HG03039 (cell line): ENCODE results near the gene GAS5.

Source experiments
- ATAC-seq: cut with Tn5 transposase; IDR thresholded peaks from one replicate; pipeline ENCODE4 v1.9.1; 2021; ENCODE audit warnings: mild to moderate bottlenecking, moderate library complexity; ENCODE audit not compliant: unreplicated experiment

The GAS5 gene

GRCh38 chr1:173832748-173833147, 35.0 kb downstream of the GAS5 start:
- no peak for ATAC-seq

GRCh38 chr1:173827611-173828010, 40.2 kb downstream of the GAS5 start:
- ATAC-seq, result no peak

DNA sequence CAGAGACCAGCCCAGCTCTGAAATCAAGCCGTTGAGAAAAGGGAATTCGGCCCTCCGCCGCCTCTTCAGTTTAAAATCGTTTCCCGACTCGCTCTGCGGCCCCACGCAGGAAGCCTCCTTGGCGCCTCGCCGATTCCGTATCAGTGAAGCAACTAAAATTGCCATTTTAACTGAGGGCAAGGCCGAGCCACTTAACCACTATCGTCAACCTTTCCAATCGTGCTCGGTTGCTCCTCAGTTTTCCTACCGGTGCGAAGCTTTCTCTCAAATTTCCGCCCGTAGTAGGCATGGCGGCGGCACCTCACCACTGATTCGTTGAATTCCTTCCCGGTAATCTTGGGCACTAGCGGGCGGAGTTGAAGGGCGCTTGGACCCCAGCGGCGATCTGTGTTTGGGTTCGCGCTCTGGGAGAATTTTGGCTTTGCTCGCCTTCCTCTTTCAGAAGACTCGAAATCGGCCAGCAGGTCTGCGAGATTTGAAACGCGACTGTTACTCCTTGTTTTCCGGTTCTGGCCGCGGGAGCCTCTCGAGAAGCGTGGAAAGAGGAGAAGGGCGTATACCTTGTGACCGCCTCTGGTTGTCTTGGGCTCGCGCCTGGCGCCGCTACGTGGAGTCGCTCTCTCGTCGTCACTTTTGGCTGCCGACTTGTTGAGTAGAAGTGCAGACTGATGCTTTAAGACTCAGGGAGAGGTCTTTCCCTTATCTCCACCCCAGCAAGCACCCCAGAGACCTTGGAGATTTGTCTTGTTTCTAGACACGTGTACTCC, 43.3 kb downstream of the GAS5 start, which contains the start of the genes CENPL and DARS2:
Gene CENPL, minus strand, starts transcription at position 569 of the 767 bp plus-strand sequence. CDS start 13,584 bp downstream, outside the sequence.
Gene DARS2, plus strand, starts transcription at position 359 of the 767 bp plus-strand sequence. CDS start 557 bp downstream, outside the sequence.
- ATAC-seq, result peak; percentile 78

DNA sequence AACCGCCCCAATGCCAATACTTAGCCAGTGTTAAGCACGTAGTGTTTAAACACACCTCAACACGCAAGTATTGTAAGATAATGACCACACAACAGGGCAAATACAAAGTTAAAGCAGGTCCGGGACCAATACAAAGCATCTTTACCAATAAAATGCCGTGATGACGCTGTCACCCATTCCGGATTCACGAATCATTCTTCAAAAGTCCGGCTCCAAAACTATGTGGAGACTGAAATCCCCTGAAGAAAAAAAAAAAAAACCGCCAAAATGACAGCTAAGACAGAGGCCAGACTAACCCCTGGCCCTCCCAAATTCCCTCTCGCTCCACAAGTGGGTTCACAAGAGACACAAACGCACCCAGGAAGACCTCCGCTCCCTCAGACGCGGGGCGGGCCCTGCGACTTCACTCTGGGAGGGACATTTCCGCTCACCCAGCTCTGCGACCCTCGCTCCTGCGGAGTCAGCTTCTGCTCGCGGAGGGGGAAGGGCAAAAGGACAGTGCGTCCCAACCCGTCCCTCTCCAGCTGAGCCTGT, 43.9 kb downstream of the GAS5 start:
- peak; percentile 27 for ATAC-seq

- no peak for ATAC-seq
Measured at GRCh38 chr1:173821680-173822079, 46.1 kb downstream of the GAS5 start.

GRCh38 chr1:173818459-173818858, 49.3 kb downstream of the GAS5 start:
- no peak for ATAC-seq
